A204.1 (cell line): ENCODE data around the gene ANKRD37.
"Not testable (repeated sequence)": the region's sequence is repeated elsewhere in the genome, so short reads cannot be mapped to it uniquely, and the experiment has no call there.

Source experiments
- FAIRE-seq: peaks from 2 replicates; lab custom pipeline; 2012; peaks lifted over from hg19 to GRCh38; lab: Jason Lieb, UNC

ANKRD37 gene, protein sequence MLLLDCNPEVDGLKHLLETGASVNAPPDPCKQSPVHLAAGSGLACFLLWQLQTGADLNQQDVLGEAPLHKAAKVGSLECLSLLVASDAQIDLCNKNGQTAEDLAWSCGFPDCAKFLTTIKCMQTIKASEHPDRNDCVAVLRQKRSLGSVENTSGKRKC

GRCh38 chr4:185396724-185397385 is at the start of gene ANKRD37:
Gene ANKRD37, plus strand, starts transcription at chr4:185396841. Its CDS starts 83 bp downstream, at chr4:185396924.
- FAIRE-seq, result no peak

GRCh38 chr4:185346975-185347601 is 49.6 kb upstream of the ANKRD37 start:
- no peak for FAIRE-seq

DNA sequence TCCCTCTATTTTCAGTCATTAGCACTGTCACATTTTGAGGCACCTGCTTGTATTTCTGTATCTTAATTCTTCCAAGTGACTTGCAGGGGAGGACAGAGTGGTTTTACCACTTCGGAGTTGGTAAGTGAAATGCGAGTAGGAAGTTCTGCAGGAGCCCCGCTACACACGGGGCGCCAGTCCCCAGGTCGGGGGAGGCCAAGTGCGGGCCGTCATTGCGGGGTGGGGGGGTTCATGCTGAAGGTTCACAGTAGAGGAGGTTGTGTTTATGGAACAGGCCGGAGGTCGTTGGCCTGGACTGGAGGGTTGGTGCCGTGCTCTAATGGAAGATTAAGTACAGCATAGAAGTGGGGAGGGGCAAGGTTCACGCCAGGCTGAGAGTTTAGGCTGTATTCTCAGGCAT is 45.0 kb upstream of the ANKRD37 start:
- FAIRE-seq, result no peak

DNA sequence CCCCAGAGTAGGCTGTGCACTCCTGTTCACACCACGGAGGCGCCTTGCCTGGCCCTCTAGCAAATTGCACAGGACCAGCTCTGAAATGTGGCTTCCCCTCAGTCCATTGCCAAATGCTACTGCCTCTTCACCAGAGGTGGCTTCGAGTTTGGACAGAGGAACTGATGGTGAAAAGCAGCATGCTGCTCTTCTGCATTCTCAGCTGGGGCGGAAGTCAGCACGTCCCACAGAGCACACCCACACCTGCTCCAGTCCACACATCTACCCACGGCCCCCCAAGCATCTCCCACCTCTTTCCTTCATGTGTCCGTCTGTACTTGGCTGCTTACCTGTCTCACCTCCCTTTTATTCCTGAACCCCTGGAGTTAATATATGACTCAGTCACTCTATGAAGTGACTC is 44.4 kb upstream of the ANKRD37 start:
- no peak for FAIRE-seq

DNA sequence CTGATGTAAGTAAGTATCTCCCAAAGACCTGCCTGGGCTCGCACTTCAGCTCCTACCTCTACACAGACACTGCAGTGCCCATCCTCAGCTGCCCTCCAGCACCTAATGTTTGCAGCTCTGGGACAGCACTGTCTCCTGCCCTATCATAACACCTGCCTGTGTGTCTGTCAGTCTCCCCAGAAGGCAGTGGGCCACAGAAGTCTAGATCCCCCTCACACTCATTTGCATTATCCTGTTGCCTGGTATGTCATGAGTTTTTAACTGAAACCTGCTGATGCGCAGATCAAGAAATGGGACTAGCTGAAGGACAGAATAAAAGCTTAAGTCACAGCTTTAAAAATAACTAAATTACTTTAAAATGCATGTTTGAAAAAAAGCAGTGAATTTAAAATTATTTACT is 43.9 kb upstream of the ANKRD37 start:
- FAIRE-seq, result no peak

DNA sequence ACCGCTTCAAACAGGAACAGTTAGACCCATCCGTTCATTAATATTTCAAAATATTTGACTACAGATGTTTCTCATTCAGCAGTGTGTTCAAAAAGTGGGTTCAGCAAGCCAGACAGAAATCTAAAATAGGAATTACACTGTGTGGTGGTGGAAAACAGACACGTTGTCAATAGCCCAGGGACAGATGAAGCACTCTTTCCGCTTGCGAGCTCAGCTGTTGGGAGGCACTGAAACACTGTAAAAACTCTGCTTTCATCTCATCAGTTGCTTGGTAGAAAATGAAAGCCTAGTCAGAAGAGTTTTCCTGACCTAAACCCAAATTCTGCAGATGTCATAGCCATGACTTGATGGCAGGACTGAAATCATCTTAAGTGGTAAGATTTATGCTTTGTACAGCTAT is 39.4 kb upstream of the ANKRD37 start:
- no peak for FAIRE-seq

DNA sequence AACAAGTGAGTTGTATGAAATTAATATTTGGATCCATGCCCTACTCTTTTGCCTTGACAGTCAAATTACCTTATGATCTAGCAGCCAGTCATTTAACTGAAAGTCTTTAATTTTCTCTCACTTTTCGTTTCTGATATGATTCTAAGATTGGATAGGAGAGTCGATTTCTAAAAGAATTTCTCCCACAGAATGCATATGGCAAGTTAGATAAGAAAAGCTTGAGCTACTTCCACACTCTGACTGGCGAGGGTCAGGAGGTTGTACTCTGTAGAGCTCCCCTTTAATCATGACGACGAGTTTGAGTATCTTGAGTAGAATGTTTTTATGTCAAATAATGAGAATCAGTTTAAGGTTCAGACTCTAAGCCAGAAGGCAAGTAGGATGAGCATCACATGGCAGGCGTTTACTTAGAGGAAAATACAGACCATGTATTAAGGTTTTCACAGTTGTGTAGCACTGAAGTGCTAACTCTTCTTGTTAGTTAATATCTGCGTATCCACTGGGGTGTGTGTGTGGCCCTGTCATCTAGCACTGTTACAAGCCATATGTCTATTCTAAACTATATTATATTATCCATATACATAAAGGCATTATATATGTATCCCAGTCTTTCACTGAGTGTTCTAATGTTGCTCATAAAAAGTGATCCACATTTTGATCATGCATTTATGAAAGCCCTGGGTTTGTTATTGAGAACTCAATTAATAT is 38.8 kb upstream of the ANKRD37 start:
- FAIRE-seq, result no peak

DNA sequence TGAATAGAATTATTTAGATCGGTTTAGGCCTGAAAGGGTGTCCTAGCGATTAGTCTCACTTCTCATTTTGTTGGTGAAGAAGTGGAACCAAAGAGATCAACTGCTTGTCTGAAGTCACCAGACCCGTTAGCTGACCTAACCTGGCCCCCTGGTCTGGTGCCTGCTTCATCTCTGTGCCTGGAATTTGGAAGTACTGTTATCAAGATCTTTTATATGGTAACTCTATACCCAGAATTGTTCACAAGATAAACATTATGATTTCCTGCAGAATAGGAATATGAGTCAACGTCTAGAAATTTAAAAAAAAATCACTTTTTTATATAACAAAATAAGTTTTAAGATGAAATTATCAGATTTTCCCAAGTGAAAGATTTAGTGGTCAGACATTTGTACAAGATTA is 38.1 kb upstream of the ANKRD37 start:
- FAIRE-seq, result peak; percentile 14

DNA sequence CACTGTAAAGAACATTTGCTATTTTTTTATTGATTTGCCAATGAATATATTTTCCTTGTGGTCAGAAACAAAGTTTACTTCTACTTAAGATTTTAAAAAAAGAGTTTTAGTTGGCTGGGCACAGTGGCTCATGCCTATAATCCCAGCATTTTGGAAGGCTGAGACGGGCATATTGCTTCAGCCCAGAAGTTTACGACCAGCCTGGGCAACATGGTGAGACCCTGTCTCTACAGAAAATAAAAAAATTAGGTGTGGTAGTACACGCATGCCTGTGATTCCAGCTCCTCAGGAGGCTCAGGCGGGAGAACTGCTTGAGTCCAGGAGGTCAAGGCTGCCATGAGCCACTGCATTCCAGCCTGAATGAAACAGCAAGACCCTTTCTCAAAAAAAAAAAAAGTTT is 37.7 kb upstream of the ANKRD37 start:
- FAIRE-seq, result no peak

DNA sequence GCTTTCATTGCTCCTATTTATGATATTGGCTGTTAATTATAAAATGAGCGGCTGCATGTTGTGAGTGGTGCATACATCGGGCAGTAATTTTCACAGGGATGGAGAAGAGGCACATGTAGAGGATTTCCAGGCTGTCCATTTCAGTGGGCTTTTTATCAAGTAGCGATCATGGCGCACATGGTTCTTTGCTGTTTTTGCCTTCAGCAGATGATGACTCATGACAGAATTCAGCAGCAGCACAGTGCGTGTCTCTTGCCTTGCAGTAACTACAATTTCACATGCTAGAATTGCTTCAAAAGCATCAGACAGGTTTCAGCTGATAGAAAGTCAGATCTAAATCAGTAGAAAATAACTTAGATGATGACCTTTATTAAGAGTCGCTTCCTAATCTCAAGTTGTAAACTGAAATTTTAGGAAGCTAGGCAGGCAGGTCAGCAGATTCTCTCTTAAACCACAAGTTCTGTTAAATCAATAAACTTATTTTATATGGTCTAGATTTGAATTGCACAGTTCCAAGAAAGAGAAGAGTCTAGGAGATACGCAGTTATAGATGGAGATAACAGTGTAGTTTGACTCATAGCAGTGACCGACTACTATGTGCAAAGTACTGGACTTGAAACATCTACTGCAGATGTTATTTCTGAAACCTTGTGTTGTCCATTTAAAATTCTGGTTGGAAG is 36.7 kb upstream of the ANKRD37 start:
- no peak for FAIRE-seq

DNA sequence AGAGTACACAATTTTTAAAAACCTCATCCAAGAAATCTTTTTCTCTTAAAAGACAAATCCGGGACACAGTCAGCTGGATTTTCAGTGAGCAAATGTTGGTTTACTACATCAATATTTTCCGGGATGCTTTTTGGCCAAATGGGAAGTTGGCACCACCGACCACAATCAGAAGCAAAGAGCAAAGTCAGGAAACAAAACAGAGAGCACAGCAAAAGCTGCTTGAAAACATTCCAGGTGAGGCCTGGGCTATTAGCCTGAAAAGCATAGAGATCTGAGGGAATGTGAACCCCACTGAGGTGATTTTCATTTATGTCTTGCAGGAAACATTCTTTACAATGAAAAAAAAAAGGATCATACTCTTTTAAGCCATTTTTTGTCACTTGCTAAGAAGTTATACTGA is 34.8 kb upstream of the ANKRD37 start:
- no peak for FAIRE-seq

GRCh38 chr4:185362570-185362969 is 34.1 kb upstream of the ANKRD37 start:
- not testable (repeated sequence) for FAIRE-seq

DNA sequence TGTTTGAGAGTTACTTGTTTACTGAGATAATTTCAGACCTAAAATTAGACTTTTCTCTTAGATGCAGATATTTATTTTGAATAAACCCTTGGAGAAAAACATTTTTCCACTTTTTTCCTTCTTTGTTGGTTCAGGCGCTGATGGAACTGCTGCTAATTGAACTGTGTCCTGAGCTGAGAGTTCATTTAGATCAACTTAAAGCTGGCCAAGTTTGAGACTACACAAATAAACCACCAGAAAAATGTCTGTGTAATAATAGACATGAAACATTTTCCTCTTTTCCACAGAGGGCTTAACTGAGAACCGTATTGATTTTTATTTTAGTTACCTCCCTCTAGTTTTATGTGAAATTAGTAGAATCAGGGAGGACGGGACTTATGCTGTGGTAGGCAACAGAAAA is 33.4 kb upstream of the ANKRD37 start:
- FAIRE-seq, result no peak

DNA sequence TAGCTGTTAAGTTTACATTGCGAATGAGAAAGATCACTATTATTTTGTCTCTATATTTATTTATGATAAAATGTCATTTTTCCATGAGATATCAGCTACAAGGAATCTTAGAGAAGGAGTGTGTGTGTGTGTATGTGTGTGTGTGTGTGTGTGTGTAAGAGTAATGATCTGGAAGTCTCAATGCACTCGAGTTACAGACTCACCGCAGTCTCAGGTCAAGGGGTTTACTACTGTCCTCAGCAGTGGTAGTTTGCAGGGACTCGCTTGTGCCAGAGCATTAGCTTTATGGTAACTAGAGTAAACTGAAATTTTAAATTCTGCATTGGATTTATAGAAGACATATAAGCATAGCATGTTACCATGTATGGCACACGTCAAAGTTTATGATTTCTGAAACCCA is 31.8 kb upstream of the ANKRD37 start:
- no peak for FAIRE-seq

DNA sequence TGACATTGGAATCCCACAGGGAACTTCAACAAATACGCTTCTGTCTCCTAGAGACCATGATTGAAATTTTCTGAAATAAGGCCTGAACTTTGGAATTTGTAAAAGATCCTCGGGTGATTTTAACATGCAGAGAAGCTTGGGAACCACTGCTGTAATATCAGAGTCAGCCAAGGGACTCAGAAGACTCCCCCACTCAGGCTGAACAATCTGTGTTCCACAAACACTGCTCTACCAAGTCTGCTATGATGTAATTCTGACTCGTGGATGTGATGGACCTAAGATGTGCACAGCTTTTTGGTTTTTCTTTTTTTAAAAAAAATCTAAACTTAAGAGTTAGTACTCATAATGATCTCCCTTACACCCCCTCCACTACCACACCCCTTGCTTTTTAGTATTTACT is 26.9 kb upstream of the ANKRD37 start:
- FAIRE-seq, result no peak

DNA sequence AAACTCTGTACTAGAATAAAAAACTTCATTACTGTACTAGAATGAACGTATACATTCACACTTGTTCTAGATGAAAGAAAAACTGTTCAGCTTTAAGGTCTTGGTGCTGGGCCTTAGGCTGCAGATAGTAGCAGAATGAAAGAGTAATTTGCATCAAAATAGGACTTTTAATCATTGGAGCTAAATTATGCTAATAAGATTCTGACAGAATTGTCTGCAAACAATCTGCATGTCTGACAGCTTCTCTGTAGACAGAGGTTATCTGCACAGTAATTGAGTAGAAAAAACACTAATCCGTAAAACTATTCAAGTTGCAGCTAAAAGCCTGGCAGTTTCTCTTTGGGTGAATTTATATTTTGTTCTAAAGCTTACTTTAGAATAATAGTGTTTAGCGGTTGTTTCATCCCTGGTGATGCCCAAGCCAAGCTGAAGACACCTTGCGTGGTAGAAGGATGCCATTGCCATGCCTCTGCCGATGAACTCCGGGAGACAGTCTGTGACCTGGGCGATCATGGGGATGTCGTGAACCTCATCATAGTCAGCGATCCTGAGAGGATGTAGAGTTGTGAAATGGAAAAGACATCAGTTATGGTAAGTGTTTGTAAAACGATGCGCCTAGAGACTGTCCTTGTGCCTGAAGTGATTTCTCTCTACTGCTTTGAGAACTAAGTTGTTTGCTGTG is 26.2 kb upstream of the ANKRD37 start:
- no peak for FAIRE-seq

GRCh38 chr4:185371702-185372101 is 24.9 kb upstream of the ANKRD37 start:
- no peak for FAIRE-seq

GRCh38 chr4:185374027-185374426 is 22.6 kb upstream of the ANKRD37 start:
- no peak for FAIRE-seq

DNA sequence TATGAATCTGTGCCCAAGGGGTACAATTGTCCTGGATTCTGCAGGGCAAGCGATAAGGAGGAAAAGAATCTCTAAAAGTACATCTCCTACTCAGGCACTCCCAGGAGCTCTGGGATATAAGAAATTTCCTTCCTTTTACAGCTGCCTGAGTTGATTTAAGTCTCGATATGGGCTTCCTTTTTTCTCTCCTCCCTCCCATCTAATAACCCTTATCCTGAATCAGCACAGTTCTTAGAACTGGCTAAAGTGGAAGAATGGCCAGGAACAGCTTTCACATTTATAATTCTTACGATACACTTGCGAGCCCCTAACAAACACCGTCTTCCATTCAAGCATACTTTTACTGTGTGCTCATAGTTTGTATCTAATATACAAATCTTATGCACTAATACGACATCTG is 22.1 kb upstream of the ANKRD37 start:
- no peak for FAIRE-seq

- no peak for FAIRE-seq
These were observed 18.4 kb upstream of the ANKRD37 start for GRCh38 chr4:185378264-185378663.

- no peak for FAIRE-seq
These were observed 17.0 kb upstream of the ANKRD37 start for GRCh38 chr4:185379326-185380295.
